ENCODE measurements around the gene TSPOAP1.

DNA sequence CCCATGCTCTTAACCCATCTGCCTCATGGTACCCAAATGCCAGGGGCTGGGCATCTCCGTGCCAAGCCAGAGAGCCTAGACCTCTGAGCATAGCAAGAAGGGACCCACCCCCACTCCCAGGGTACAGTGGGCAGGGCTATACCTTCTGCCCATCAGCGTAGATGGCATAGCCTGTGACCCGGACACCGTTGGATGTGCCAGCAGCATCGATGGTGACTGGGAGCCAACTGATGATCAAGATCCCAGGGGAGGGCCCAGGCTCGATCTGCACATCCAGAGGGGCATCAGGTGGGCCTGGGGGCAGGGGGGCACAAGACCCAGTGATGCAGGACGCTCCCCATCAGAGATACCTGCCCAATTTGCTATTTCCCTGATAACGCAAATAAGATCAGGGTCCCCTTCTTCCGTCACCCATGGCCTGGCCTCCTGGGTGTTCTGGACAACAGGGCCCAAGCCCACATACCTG lies 17.1 kb downstream of the TSPOAP1 start:
- no peak for TF ChIP-seq CTCF (IDR thresholded peaks at IDR 0.05; ENCODE audit: low read depth, low read length, poor library complexity, severe bottlenecking)
- TF ChIP-seq EZH2phosphoT487 (IDR thresholded peaks at IDR 0.05; ENCODE audit: borderline replicate concordance, low read length) = no peak
